Left hindlimb (tissue), 1 donor: ENCODE data around the gene ZNF79.

ENCODE experiments used
- DNase-seq: peaks from one replicate; pipeline ENCODE4 v3.0.0-alpha.2; 2018

Gene ZNF79

GRCh38 chr9:127398715-127399400, 25.3 kb upstream of the ZNF79 start:
- no peak for DNase-seq

- no peak for DNase-seq
Observed at GRCh38 chr9:127399736-127400269, 24.4 kb upstream of the ZNF79 start.

GRCh38 chr9:127402401-127403090, 21.6 kb upstream of the ZNF79 start:
- DNase-seq, result no peak

DNA sequence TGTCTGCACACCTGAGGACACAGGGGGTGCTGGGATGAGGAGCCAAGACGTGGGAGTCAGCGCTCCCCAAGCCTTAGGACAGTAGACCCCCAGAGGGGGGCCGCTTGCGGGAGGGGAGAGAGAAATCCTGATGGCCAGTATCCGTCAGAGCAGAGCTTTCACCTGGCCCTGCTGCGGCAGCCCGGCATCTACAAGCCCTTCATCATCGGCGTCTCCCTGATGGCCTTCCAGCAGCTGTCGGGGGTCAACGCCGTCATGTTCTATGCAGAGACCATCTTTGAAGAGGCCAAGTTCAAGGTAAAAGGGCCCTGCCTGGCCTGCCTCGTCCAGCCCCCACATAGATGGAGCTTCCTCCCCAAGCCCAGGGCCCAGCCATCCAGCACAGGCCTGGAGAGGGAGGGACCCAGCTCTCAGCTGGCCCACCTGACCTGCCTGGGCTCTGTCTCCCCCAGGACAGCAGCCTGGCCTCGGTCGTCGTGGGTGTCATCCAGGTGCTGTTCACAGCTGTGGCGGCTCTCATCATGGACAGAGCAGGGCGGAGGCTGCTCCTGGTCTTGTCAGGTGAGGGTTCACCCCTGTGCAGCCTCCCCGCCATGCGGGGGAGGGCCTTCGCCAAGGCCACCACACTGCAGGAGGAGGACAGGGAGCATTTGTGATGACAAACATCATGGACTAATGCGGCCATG, 20.5 kb upstream of the ZNF79 start:
- DNase-seq, result no peak

GRCh38 chr9:127404631-127405030, 19.6 kb upstream of the ZNF79 start:
- no peak for DNase-seq

DNA sequence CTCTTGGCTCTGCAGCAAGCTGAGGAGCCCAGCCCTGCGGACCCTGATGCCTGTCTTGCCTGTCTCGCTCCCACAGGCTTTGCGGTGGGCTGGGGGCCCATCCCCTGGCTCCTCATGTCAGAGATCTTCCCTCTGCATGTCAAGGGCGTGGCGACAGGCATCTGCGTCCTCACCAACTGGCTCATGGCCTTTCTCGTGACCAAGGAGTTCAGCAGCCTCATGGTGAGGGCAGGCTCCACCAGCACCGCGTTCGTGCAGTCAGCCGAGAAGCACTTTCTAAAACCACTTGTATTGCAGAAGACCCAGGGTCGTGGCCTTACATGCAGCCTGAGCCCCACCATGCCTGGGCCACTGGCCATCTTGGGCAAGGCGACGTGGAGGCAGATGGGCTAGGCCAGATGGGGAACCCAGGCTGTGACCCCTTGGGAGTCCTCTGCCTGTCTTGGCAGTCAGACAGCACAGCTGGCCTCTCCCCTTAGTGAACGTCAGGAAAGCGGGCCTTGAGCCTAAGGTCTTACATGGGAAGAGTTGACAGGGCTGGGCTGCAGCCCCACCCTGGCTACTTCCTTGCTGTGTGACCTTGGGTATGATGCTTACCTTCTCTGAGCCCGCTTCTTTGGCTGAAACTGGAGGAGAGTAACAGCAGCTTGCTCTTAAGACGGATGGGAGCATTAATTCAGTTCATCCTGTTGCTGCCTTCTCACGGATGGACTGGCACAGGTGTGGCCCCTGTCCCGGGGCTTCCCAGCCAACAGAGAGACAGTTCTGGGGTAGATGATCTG, 18.6 kb upstream of the ZNF79 start:
- no peak for DNase-seq

GRCh38 chr9:127406799-127407491, 17.2 kb upstream of the ZNF79 start:
- DNase-seq, result no peak

- DNase-seq, result no peak
Observed at GRCh38 chr9:127407492-127407843, 16.7 kb upstream of the ZNF79 start.

DNA sequence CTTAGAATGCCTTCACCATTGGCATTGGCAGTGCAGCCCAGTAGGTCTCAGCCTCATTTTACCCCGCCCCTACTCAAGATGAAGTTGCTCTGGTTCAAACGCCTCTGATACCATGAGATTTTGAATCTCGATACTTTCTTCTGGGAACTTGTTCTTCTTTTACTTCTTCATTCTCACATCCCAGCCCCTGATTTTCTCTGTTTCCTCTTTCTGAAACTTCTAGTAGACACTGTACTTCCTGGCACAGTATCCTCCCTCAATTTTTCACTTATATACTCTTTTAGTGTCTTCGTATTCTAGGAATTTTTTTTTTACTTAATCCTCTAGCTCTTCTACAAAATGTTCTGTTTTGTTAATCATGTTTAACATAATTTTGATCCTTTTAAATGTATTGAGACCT, 13.1 kb upstream of the ZNF79 start:
- DNase-seq, result no peak

DNA sequence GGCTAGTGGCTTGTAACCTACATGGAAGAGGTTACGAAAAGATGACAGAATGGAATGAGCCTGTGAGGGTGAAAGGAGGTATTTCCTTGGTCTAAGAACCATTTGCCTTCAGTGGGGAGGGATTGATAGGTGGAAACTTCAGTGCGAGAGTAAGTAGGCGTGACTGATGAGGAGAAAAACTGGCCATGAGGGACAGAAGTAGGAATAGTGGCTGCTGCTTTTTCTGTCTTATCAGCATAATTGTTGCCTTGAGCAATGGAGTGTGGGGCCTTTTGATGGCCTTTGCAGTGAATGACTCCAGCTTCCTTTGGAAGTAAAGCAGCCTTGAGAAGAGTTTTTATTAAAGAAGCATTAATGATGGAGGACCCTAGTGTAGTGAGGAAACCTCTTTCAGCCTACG, 9.0 kb upstream of the ZNF79 start:
- DNase-seq, result no peak

DNA sequence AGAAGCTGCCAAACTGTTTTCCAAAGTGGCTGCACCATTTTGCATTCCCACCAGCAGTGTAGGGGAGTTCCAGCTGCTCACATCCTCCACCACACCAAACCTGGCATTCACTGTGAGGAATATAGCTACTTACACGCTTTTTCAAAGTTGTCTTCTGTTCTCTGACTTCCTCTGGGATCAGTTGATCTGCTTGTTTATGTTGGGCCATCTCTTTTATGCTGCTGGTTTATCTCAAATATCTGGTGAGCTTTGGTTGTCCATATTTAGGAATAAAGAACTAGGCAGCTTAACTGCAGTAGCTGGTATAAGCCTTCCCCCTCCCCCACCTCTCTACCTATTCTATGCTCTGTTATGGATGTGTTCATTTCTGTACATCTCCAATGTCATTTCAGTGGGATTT, 8.5 kb upstream of the ZNF79 start:
- DNase-seq, result no peak

- DNase-seq, result no peak
Observed at GRCh38 chr9:127417131-127418036, 6.8 kb upstream of the ZNF79 start.

DNA sequence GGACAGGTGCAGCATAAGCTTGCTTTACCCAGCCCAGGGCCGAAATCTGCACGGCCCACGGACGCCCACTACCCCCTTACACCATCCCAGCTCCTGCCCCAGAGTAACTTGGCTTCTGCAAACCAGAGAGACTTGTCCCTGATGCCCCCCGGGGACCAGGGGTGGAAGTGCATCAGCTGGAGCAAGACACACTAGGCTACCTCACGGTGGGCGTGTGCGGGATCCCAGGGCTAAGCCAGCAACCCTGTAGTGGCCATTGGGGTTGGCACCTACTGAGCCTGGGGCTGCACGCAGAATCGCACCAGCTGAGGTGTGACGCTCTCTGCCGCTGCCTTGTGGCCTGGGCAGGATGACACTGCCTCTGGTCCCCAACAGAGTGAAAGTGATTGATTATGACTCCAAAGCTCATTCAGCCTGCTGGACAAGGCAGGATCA, 6.1 kb upstream of the ZNF79 start:
- DNase-seq, result no peak

DNA sequence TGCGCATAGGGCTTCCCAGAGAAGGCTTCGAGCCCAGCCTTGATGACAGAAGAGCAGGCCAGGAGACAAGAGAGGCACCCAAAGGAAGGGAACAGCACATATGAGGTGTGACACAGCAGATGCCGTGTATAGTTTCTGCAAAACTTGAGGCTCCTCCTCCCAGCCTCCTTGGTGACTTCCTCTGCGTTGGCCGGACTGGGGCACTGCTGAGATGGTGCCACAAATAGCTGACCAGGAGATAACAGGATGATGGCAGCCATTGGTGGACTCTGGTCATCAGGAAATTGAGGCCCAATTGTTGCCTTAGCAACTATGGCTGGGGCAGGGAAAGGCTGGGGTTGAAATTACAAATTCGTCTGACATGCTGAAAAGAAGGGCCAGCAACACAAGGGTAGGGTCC, 4.8 kb upstream of the ZNF79 start:
- DNase-seq, result no peak

GRCh38 chr9:127421057-127421456, 3.1 kb upstream of the ZNF79 start:
- no peak for DNase-seq

DNA sequence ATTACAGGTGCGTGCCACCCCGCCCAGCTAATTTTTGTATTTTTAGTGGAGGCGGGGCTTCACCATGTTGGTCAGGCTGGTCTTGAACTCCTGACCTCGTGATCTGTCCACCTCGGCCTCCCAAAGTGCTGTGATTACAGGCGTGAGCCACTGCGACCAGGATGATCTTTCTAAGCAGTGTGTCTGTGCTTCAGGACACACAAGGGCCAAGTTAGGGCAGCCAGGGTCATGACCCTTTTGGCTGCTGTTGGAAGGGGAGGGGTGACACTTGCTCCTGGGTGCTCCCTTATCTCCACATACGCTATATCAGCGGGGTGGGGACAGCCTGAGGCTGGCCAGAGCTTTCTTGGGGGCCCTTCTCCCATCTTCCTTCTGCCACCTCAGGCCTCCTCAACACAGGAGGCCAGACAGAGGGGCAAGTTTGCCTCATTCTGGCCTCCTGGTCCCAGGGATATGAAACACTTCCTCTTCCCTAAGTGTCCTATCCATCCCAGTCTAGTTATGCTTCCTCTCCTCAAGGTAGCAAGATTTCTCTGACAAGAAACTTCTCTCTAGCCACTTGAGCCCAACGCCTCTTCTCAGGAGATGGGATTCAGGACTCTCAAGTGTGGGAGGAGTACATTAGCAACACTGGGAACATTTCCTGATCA, 1.9 kb upstream of the ZNF79 start:
- no peak for DNase-seq

DNA sequence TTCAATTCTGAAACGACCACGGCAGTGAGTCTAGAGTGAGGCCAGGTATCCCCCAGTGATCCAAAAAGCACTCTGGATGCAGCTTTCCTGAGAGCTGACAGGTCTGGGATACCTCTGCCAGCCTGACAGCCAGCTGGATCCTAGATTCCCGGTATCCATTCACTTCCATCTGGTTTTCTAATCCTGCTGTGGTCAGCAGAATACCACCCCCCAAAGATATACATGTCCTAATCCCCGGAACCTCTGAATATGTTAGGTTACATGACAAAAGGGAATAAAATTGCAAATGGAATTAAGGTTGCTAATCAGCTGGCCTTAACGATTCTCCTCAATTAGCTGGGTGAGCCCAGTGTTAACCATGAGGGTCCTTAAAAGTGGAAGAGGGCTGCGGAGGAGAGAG, 1.4 kb upstream of the ZNF79 start:
- DNase-seq, result no peak

DNA sequence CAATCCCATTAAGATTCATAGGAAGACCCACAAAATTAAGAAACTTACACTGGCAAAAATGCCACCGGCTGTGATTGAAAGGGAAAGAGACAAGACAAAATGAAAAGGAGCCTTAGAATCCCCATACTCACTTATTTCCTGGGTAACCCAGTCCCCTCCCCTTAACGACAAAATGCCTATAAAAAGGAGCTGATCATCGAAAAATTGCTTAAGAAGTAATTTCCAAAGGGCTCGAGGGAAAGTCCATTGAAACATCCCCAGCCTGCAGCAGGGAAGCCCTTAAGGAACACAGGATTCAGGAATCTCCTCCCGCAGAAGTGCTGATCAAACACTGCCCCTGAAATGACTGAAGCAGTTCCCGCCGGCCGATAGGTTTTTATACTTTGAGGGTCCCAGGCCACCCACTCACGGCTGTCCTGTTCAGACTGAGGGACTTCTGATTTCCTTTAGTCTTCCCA, 677 bp upstream of the ZNF79 start:
- DNase-seq, result no peak

- no peak for DNase-seq
Observed at GRCh38 chr9:127424676-127424999, 456 bp downstream of the ZNF79 start.

DNA sequence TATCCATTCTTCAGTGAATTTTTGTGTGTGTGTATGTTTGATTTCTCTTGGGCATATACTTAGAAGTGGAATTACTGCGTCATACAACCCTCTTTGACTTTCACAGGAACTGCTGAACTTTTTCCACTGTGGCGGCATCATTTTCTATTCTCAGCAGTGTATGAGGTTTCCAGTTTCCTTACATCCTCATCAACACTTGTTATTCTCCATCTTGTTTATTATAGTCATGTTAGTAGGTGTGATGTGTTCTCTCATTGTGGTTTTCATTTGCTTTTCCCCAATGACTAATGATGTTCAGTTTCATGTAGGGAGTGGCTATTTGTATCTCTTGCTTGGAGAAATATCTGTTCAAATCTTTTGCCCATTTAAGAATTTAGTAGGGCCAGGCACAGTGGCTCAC, 2.6 kb downstream of the ZNF79 start:
- DNase-seq, result no peak

DNA sequence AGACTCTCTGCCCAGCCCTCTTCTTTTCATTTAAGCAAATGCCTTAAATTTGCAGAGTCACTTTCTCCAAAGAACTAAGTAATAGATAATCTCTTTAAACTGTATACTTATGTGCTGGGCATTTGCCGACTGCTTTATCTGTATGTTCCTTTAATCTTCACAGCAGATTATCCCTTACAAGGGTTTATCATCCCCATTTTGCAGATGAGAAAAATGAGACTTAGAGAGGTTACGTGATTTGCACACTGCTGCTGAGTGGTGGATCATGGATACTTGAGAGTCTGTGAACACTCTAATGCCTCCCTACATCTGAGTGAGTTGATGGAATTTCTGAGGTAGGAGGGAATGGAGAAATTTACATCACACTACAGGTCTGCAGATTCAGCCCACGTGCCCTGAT, 4.2 kb downstream of the ZNF79 start:
- DNase-seq, result no peak
